Measurements from ENCODE around the gene AMDHD2. TPM values are rescaled to one million over a fixed set of nuclear protein-coding genes. Genes with fewer than 3 reads are reported as not detected.

AMDHD2 gene
- total and polyA plus RNA-seq, 2 experiments from 2014 or later, result 20.2 to 68.1 TPM

- no peak for TF ChIP-seq CTCF (conservative IDR thresholded peaks at IDR 0.05; ENCODE audit: low read depth in 2 of 2)
- no peak for TF ChIP-seq REST (IDR thresholded peaks at IDR 0.05; ENCODE audit: unreplicated experiment)
- no peak for TF ChIP-seq NANOG (IDR thresholded peaks at IDR 0.05; ENCODE audit: borderline replicate concordance)
- no peak for TF ChIP-seq POLR2AphosphoS5 (IDR thresholded peaks at IDR 0.05; ENCODE audit: low read depth)
- TF ChIP-seq ZNF331 (CRISPR knock-in tag; IDR thresholded peaks at IDR 0.05; ENCODE audit: low read depth), result no peak
- TF ChIP-seq JUNB (IDR thresholded peaks at IDR 0.05; ENCODE audit: unreplicated experiment), result no peak
Observed at GRCh38 chr16:2472885-2473445, 47.2 kb upstream of the AMDHD2 start (continued).

GRCh38 chr16:2473446-2473926, 46.7 kb upstream of the AMDHD2 start:
- Histone ChIP-seq H3K4me3 (peak overlapping the region; percentile 50; the same call in 1 of the 2 replicates), H4K20me1 (replicated peaks; ENCODE audit: insufficient read depth) (peaks cover 25% of the 10 kb centered on the region), H2AFZ (no peak overlapping the region), H3K9me2 (ENCODE audit: insufficient read depth) (no peaks in the 10 kb centered on the region), H3K27me3 (ENCODE audit: insufficient read depth) (peaks cover 73% of the 10 kb centered on the region), H3K36me3 (ENCODE audit: insufficient read depth) (no peaks in the 10 kb centered on the region), H3K79me2 (replicated peaks; ENCODE audit: insufficient read depth) (peaks cover 14% of the 10 kb centered on the region), H3K27ac (ENCODE audit: low read depth) (no peak overlapping the region), H3K4me1 (ENCODE audit: insufficient read depth) (peaks cover 23% of the 10 kb centered on the region), H3F3A (replicated peaks; ENCODE audit: low read depth) (peaks cover 16% of the 10 kb centered on the region), H3K4me2 (peak overlapping the region; percentile 60; the same call in 1 of the 2 replicates)
- H3K4me3 Mint-ChIP-seq, result peak overlapping the region; percentile 66
- H3K36me3 Mint-ChIP-seq (ENCODE audit: low read depth), result no peaks in the 10 kb centered on the region; the same call in 2 of the 3 replicates
- H3K27me3 Mint-ChIP-seq (ENCODE audit: insufficient read depth, low read depth, poor library complexity), result peaks cover 53% of the 10 kb centered on the region
- H3K9me3 Mint-ChIP-seq, result no peaks in the 10 kb centered on the region
- ATAC-seq (no peak), DNase-seq (ENCODE audit: low spot score) (peak; percentile 35)
- H3K27ac Mint-ChIP-seq, result no peak overlapping the region
- TF ChIP-seq POLR2AphosphoS5 (IDR thresholded peaks at IDR 0.05; ENCODE audit: low read depth) (0 out of 2 replicates have a peak, but pooled peaks have one; percentile 10), NANOG (IDR thresholded peaks at IDR 0.05; ENCODE audit: borderline replicate concordance) (no peak), EZH2 (IDR thresholded peaks at IDR 0.05; ENCODE audit: low read depth, unreplicated experiment) (no peak), EZH2phosphoT487 (IDR thresholded peaks at IDR 0.05; ENCODE audit: unreplicated experiment) (no peak), ZNF114 (CRISPR knock-in tag; IDR thresholded peaks at IDR 0.05) (no peak), STAT1 (IDR thresholded peaks at IDR 0.05; ENCODE audit: unreplicated experiment) (no peak)
- peaks cover 20% of the 10 kb centered on the region for H3K4me1 Mint-ChIP-seq

All from GM23338 (cell line).